ENCODE measurements around the gene TDG. TPM values are rescaled to one million over a fixed set of nuclear protein-coding genes. Genes with fewer than 3 reads are reported as not detected.

Gene TDG
- total RNA-seq, 6 donors from 2014 or later: 14.8 to 24.5 (median 17.4) TPM

DNA sequence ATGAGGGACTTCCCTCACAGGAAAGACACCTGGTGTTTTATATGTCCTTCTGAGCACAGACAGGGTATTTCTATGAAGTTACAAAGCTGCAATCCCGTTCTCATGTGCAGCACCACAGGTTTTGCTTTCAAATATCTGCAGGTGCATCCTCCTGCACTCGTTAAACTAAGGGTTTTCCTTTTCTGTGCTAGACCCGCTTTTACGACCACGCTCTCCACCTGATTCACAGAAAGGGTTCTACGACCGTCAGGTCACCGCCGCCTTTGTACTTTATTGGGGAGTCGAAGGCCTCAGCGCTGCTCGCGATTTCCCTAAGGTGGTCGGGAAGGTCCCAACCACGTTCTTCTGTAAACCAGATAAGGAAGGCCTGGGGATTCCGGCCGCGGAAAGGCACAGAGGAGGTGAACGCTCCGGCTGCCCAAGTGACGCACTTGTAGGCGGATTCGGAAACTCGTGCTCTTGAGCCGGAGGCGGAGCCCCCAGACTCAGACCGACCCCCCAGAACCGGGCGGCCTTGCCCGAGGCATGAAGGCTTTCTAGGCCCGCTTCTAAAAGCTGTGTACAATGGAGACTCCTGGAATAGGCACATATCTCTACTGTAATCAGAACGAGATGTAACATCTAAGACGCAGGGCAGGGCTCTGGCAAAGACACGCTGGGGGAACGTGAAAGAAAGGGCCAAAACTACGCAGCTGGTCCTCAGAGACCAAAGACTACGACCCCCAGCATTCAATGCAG is 36.5 kb upstream of the TDG start:
- DNase-seq (peak; percentile 88 to 92), ATAC-seq (ENCODE audit: low FRiP score in 2 of 2) (peak; percentile 82 to 85)
- Histone ChIP-seq H3K27ac (peak overlapping the region; percentile 89 to 95 (median 92)), H3K4me1 (peaks cover 21 to 45% (median 31%) of the 10 kb centered on the region in 4 donors), H3K4me3 (peak overlapping the region; percentile 46 to 93 (median 72)), H3K36me3 (peaks cover 3 to 20% (median 6%) of the 10 kb centered on the region in 4 donors), H3K27me3 (no peaks in the 10 kb centered on the region), H3K9me3 (no peaks in the 10 kb centered on the region)
- WGBS, 2 donors: 0 to 1% methylated on average over 19 to 37 of the region's 37 CpGs
- TF ChIP-seq POLR2A (IDR thresholded peaks at IDR 0.05): peak in 3 of 4 donors; percentile 15 to 79 (median 72)
- peak; percentile 48 to 60 for TF ChIP-seq POLR2AphosphoS5 (IDR thresholded peaks at IDR 0.05)
- TF ChIP-seq EP300 (IDR thresholded peaks at IDR 0.05): no peak

DNA sequence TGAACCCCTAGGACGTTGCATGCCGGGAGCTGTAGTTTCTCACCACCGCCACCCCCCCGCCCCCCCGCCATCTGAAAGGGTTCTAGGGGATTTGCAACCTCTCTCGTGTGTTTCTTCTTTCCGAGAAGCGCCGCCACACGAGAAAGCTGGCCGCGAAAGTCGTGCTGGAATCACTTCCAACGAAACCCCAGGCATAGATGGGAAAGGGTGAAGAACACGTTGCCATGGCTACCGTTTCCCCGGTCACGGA is 36.0 kb upstream of the TDG start:
- Histone ChIP-seq H3K27me3 (no peaks in the 10 kb centered on the region), H3K4me3 (peak overlapping the region; percentile 46 to 93 (median 72)), H3K36me3 (peaks cover 6 to 25% (median 11%) of the 10 kb centered on the region in 4 donors), H3K4me1 (peaks cover 26 to 50% (median 34%) of the 10 kb centered on the region in 4 donors), H3K27ac (peak overlapping the region; percentile 89 to 95 (median 92)), H3K9me3 (no peaks in the 10 kb centered on the region)
- 0% methylated on average over 13 to 17 of the region's 18 CpGs for WGBS, 2 donors
- no peak for ATAC-seq (ENCODE audit: low FRiP score in 2 of 2)
- TF ChIP-seq EP300 (IDR thresholded peaks at IDR 0.05) (no peak), POLR2AphosphoS5 (IDR thresholded peaks at IDR 0.05) (no peak)
- TF ChIP-seq, protein P1, sequence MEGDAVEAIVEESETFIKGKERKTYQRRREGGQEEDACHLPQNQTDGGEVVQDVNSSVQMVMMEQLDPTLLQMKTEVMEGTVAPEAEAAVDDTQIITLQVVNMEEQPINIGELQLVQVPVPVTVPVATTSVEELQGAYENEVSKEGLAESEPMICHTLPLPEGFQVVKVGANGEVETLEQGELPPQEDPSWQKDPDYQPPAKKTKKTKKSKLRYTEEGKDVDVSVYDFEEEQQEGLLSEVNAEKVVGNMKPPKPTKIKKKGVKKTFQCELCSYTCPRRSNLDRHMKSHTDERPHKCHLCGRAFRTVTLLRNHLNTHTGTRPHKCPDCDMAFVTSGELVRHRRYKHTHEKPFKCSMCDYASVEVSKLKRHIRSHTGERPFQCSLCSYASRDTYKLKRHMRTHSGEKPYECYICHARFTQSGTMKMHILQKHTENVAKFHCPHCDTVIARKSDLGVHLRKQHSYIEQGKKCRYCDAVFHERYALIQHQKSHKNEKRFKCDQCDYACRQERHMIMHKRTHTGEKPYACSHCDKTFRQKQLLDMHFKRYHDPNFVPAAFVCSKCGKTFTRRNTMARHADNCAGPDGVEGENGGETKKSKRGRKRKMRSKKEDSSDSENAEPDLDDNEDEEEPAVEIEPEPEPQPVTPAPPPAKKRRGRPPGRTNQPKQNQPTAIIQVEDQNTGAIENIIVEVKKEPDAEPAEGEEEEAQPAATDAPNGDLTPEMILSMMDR (IDR thresholded peaks at IDR 0.05): no peak
- no peak for DNase-seq

DNA sequence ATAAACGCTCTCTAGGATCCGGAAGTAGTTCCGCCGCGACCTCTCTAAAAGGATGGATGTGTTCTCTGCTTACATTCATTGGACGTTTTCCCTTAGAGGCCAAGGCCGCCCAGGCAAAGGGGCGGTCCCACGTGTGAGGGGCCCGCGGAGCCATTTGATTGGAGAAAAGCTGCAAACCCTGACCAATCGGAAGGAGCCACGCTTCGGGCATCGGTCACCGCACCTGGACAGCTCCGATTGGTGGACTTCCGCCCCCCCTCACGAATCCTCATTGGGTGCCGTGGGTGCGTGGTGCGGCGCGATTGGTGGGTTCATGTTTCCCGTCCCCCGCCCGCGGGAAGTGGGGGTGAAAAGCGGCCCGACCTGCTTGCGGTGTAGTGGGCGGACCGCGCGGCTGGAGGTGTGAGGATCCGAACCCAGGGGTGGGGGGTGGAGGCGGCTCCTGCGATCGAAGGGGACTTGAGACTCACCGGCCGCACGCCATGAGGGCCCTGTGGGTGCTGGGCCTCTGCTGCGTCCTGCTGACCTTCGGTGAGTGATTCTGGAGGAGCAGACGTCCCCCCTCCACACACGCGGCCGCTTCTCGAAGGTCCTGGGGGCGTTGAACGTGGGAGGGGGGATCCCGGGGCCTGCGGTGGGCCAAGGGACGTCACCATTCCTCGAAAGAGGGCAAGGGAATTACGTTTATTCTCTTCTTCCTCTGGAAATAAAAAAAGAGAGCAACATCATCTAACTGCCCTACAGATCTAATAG is 35.5 kb upstream of the TDG start, which contains the start of gene HSP90B1:
HSP90B1 (plus strand) TSS at position 377 of the 753 bp plus-strand sequence; CDS start at position 483, 106 bp downstream.
- peaks cover 30 to 54% (median 39%) of the 10 kb centered on the region in 4 donors for H3K4me1 ChIP-seq
- 0% methylated on average over 12 to 24 of the region's 56 CpGs for WGBS, 2 donors

DNA sequence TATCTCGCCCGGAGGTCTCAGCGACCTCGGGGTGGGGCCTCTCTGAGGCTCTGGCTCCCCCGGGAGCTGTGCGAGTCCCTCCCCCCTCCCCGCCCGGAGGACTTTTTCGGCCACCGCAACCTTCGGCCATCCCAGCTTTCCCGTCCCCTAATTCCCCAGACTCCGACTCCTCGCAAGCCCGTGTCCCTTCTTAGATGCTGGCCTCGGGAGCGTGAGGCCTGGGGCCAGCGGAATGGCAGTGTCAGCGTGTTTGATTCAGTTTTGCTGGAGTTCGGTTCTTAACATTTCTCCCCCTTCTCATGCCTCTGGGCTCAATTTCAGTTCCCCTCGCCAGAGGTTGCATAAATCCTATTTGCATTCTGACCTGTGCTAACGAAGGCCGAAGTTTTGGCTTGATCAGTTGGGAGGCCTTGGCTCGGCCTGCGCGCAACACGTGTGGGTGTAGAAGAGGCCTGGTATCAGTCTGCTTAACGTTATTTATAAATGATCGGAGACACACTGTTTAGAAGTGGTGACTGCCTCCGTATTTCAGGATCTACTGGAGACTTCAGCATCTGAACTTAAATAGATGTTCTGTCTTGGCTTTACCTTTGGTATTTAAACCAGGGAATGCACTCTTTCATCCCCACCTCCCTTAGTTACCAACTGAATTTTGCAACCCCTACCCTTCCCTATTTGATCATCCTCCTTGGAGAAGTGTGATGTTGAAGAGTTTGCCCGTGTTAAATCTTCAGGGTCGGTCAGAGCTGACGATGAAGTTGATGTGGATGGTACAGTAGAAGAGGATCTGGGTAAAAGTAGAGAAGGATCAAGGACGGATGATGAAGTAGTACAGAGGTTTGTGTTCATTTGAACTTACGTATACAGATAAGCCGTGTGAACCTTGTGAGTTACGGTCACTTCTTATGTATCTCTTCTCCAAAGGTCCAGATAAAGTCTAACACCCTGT is 34.6 kb upstream of the TDG start:
- no peaks in the 10 kb centered on the region for H3K9me3 ChIP-seq
- H3K27me3 ChIP-seq: no peaks in the 10 kb centered on the region
- DNase-seq (peak; percentile 38 to 69), ATAC-seq (ENCODE audit: low FRiP score in 2 of 2) (peak; percentile 0 to 15)
- peak overlapping the region; percentile 63 to 93 (median 82) for H3K4me3 ChIP-seq
- WGBS, 2 donors: 1% methylated on average over 29 of the region's 37 CpGs
- H3K4me1 ChIP-seq: peaks cover 30 to 62% (median 46%) of the 10 kb centered on the region in 4 donors
- TF ChIP-seq, protein P1 (IDR thresholded peaks at IDR 0.05): no peak
- TF ChIP-seq EP300 (IDR thresholded peaks at IDR 0.05) (no peak), POLR2A (IDR thresholded peaks at IDR 0.05) (no peak), POLR2AphosphoS5 (IDR thresholded peaks at IDR 0.05) (no peak)
- H3K36me3 ChIP-seq: peaks cover 6 to 39% (median 24%) of the 10 kb centered on the region in 4 donors
- H3K27ac ChIP-seq: peak overlapping the region; percentile 84 to 92 (median 86)

More for the DNA sequence above, 35.5 kb upstream of the TDG start, which contains the start of gene HSP90B1:
- H3K27me3 ChIP-seq: no peaks in the 10 kb centered on the region
- H3K9me3 ChIP-seq: no peaks in the 10 kb centered on the region
- H3K36me3 ChIP-seq: peaks cover 6 to 30% (median 16%) of the 10 kb centered on the region in 4 donors
- H3K27ac ChIP-seq: peak within 1 kb of the TSS; percentile 89 to 95 (median 92)
- peak; percentile 90 to 92 for TF ChIP-seq POLR2AphosphoS5 (IDR thresholded peaks at IDR 0.05)
- peak in 3 of 4 donors; percentile 61 to 92 (median 87) for TF ChIP-seq POLR2A (IDR thresholded peaks at IDR 0.05)
- TF ChIP-seq, protein P1 (IDR thresholded peaks at IDR 0.05): peak in 2 of 6 experiments; percentile 5 to 10
- no peak for TF ChIP-seq EP300 (IDR thresholded peaks at IDR 0.05)
- DNase-seq: peak; percentile 98
- H3K4me3 ChIP-seq: peak within 1 kb of the TSS; percentile 63 to 93 (median 82)
- peak; percentile 95 to 97 for ATAC-seq (ENCODE audit: low FRiP score in 2 of 2)

All from upper lobe of left lung (tissue), 6 donors.